ENCODE measurements around the gene ASTN1.
A peak's percentile ranks its signal among the peaks of the same experiment; 100 is the strongest.

The ASTN1 gene

DNA sequence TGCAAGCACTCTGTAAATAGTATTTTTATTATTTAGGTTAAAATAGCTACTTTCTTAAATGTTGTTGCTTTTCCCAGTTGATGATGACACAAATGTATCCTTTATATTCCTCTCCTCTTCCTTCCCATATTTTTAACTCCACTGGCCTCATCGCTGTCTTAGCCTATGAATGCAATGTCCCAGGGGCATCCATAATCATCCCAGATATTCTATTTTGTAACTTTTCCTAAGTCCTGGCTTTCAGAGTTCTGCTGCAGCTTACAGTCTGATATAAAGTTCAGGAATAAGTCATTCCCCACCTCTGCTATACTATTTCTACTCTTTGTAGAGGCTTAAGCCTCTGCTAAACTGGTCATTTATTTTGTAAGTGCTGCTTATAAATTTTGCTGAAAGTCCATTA, 58.3 kb downstream of the ASTN1 start:
- TF ChIP-seq, protein P1, sequence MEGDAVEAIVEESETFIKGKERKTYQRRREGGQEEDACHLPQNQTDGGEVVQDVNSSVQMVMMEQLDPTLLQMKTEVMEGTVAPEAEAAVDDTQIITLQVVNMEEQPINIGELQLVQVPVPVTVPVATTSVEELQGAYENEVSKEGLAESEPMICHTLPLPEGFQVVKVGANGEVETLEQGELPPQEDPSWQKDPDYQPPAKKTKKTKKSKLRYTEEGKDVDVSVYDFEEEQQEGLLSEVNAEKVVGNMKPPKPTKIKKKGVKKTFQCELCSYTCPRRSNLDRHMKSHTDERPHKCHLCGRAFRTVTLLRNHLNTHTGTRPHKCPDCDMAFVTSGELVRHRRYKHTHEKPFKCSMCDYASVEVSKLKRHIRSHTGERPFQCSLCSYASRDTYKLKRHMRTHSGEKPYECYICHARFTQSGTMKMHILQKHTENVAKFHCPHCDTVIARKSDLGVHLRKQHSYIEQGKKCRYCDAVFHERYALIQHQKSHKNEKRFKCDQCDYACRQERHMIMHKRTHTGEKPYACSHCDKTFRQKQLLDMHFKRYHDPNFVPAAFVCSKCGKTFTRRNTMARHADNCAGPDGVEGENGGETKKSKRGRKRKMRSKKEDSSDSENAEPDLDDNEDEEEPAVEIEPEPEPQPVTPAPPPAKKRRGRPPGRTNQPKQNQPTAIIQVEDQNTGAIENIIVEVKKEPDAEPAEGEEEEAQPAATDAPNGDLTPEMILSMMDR (conservative IDR thresholded peaks at IDR 0.05; ENCODE audit: low read depth), result no peak
- ChIA-PET POLR2A (ENCODE audit: low non-redundant PET) (no interaction called here), CTCF (no interaction called here)
- no peak for DNase-seq (ENCODE audit: low spot score)
- H3K27ac ChIP-seq, result no peak overlapping the region

DNA sequence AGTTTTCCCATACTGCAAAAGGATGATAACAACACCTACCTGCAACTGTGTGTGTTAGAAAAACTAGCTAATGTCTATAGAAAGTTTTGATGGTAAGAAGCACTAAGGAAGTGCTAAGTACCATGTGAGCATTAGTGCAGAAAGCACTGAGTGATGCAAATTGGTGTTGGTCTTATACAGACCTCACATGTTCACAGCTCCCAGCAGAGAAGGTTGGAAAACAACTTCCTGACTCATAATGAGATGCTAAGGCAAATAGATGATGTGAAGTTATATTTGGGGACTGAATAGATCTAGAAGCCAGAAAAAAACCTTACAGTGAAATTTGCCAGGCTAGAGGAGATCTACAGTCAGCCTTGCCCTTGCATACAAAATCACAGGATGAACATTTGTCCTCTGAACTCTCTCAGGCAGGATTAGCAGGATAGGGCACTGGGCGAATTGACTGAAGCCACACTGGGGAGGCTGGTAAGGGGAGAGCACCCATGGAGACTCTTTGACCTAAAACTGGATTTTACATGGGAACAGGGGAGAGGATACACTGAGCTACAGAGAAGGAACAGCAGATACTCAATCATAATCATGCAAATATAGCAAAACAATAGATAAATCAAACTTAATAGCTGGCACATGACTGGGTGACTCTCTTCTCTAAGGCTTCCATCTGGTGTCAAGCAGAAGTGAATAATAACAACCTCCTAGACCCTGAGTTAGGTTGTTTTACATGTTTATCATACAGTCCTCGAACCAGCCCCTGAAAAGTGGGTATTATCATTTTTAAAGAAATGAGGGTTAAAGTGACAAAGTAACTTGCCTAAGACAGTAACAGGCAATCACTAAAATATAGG, 61.3 kb downstream of the ASTN1 start:
- ChIA-PET POLR2A (ENCODE audit: low non-redundant PET) (no interaction called here), CTCF (interaction anchor here (0.5 to 0.6 kb wide), 2 partner anchors 114 to 813 kb away, joined by 3 to 4 read pairs; no protein-coding TSS in a partner anchor)
- no peak overlapping the region for H3K27ac ChIP-seq
- TF ChIP-seq, protein P1 (conservative IDR thresholded peaks at IDR 0.05; ENCODE audit: low read depth), result no peak
- DNase-seq (ENCODE audit: low spot score), result no peak

DNA sequence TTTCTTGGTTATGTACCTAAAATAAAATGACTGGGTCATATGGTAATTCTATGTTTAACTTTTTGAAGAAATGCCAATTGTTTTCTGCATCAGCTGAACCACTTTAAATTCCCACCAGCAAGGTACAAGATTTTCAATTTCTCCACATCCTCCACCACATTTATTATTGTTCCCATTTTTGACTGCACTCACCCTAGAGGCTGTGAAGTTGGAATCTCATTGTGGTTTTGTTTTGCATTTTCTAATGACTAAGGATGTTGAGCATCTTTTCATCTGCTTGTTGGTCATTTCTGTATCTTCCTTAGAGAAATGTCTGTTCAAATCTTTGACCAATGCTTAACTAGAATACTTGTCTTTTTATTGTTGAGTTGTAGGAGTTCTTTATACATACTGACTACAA, 72.5 kb downstream of the ASTN1 start:
- CTCF ChIA-PET, result no interaction called here
- H3K27ac ChIP-seq, result no peak overlapping the region
- no peak for DNase-seq (ENCODE audit: low spot score)
- POLR2A ChIA-PET (ENCODE audit: low non-redundant PET), result no interaction called here
- TF ChIP-seq, protein P1 (conservative IDR thresholded peaks at IDR 0.05; ENCODE audit: low read depth), result no peak

DNA sequence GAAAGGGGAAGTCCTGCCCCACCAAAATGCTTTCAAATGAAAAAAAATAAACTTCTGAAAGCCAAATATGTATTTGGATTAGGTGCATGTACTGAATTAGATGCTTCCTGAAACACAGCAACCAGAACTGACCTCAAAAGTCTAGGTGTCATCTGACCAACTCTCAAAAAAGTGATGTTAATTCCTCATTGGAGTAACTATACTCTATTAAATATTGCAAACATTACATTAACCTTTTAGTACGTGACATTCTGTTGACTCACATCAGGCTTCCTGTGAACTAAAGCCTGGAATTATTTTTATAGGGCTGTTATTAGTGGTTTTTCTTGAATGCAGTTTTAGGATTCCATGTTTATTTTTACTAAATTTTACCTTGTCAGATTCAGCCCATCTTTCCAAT, 73.5 kb downstream of the ASTN1 start:
- TF ChIP-seq, protein P1 (conservative IDR thresholded peaks at IDR 0.05; ENCODE audit: low read depth), result no peak
- POLR2A ChIA-PET (ENCODE audit: low non-redundant PET), result no interaction called here
- H3K27ac ChIP-seq, result no peak overlapping the region
- DNase-seq (ENCODE audit: low spot score), result peak; percentile 26
- CTCF ChIA-PET, result no interaction called here

DNA sequence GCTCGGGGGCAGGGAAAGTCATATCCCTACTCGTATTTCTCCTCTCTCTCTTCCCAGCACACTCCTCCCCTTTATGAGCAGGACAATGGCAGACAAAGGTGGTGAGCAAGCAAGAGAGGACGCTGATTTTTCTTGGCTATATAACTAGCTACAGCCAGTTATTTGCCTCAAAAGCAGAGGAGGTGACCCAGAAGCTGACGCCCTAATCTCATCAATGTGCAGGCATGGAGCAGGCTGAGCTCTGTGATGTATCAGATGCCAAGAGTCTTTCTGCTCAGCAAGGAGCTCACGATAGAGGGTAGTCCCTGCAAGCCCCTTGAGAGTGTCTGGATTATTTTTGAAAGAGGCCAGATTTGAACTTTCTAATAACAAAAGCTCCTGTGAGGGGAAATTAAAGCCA, 75.5 kb downstream of the ASTN1 start:
- ChIA-PET CTCF (no interaction called here), POLR2A (ENCODE audit: low non-redundant PET) (no interaction called here)
- no peak overlapping the region for H3K27ac ChIP-seq
- DNase-seq (ENCODE audit: low spot score), result no peak
- TF ChIP-seq, protein P1 (conservative IDR thresholded peaks at IDR 0.05; ENCODE audit: low read depth), result no peak

DNA sequence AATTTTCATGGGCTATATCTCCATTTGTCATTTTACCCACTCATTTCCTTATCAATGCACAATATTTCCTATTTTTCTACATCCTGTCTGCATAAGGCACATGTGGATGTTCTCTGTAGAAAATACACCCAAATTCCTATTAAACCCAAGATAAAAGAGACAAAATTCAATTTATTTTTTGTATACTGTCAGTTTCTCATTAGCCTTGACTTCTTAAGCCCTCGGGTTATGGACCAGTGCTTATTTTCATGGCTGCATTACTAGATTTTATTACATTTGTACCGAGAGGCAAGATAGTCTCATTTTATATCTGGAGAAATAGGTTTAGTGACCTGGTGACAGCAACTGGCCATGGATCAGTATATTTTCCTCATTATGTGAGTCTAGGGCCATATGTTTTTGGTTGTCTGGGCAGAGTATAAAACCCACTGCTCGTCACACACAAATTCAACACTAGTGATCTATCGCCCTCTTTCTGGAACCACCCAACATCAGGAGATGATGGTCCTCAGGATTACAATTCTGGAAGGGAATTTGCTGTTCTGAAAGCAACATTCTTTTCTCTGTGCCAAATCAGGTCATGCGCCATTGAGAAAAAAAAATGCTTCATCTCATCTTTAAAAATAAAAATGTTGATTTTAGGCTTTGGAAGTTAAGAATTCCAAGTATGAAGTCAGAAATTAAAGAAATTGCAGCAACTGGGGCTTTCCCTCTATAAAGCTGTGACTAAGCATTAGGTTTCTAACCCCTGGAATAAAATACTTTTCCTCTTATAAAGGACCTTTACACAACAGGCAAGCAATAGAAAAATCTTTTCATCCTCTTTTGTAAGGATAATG, 81.4 kb downstream of the ASTN1 start:
- H3K27ac ChIP-seq, result no peak overlapping the region
- ChIA-PET CTCF (no interaction called here), POLR2A (ENCODE audit: low non-redundant PET) (no interaction called here)
- TF ChIP-seq, protein P1 (conservative IDR thresholded peaks at IDR 0.05; ENCODE audit: low read depth), result no peak
- DNase-seq (ENCODE audit: low spot score), result no peak

Measured in RWPE1 (cell line).